Stimulated activated CD8-positive, alpha-beta memory T cell treated with anti-CD3 and anti-CD28 coated beads, Interleukin-7, amount 100 ng/mL, for 48 hours (primary cell): ENCODE results near the gene CENPT.

Source experiments
- DNase-seq, 2 donors: peaks; one replicate each; pipeline ENCODE4 v3.0.0-alpha.2; 2020; ENCODE audit warnings: low read depth in 1 of 2; ENCODE audit errors: extremely low read depth in 1 of 2

CENPT gene

DNA sequence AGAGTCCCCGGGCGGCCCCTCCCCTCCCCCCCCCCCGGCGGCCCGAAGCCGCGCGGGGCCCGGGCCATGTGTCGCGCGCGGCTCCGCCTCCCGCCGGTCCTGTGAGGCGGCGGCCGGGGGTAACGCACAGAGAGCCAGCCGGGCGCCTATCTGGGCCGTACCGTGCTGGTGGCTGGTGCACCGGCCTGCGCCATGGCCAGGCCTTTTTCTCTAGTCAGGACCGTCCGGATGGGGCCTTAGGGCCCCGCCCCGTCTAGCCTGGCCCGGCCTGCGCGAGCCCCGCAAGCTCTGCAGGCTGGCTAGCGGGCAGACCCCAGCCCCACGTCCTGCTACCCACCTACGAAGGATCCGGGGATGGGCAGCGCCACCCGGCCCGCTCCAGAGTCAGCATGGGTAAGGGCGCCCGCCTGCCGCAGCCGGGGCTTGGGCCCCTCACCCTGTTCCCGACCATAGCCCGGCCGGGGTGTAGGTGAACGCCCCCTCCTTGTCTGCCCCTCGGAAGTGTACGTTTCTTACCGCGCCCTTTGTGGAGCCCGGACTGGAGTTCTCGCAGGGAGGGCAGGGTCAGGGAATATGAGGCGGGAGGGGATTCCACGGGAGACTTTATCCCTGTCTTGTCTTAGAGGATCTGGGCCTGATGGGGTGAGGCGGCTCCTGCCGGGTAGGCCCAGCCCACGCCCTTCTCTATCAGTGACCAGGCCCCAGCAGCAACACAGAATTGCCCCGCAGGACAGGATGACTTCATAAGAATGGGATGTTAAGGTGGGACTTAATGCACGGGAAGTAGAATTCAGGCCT, at the start of gene CENPT:
CENPT (minus strand) TSS at position 630 of the 798 bp plus-strand sequence. CDS start 13,834 bp downstream, outside the sequence.
- peak in 1 of 2 donors; percentile 29 for DNase-seq

GRCh38 chr16:67897231-67897630, 49.7 kb upstream of the CENPT start:
- DNase-seq = no peak

DNA sequence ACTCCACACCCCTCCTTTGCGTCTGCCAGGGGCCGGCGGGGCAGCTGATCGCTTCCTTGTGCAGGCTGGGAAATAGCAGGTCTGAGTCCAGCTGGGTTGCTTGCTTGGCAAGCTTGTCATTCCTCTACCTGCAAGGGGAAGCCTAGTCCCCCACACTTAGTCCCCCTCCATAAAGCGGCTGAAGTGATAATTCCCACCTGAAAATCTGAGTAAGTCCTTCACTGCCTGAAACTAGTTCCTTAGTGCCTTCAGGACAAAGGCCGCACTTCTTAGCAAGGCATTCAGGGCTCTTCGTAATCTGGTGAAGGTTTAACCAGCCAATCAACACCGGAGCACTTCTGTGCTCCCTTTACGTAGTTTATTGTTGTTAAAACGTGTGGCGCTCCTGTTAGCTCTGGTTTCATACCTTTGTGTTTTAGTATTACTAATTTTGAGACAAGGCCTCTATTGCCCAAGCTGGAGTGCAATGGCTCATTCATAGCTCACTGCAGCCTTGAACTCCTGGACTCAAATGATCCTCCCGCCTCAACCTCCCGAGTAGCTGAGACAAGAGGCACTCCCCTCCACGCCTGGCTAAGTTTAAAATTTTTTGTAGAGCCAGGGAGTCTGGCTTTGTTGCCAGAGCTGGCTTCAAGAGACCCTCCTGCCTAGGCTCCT, 46.4 kb upstream of the CENPT start:
- DNase-seq = no peak

- peak; percentile 87 to 94 for DNase-seq
Observed at GRCh38 chr16:67892899-67893742, 45.6 kb upstream of the CENPT start, which contains the start of gene PSKH1. Gene PSKH1 (plus strand): TSS chr16:67893254. CDS start chr16:67908750, 15,496 bp downstream.

DNA sequence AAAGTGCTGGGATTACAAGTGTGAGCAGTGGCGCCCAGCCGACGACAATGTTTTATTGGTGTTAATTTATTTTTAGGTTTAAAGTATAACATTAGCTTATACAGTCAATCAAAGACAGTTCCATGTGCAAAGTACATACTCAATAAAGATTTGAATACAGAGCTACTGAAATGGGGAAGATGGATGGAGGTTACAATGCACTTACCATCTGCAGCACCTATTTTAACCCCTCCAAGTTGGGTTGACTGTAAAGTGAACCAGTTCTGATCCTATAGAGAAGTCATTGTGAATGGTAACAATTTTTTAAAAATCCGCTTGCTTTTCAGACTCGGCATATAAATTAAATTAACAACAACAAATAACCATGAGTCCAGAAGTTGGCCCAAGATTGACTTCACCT, 44.9 kb upstream of the CENPT start:
- DNase-seq = no peak

DNA sequence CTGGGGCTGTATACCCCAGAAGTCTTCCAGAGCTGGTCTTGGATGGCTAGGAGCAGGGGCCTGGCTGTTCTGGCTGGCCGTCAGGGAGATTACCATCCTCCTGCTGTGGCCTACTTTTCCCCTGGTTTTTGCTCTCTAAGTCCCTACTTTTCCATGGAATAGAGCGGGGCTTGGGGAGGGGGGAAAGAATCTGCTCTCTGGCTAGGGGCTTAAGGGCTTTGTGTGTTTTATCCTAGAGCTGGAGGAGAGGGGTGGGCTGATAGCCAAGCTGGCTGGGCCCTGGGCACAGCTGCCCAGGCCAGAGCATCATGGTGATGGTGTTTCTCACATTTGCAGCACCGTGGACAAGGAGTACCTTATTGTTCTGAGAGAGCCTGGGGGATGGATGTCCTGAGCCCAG, 40.8 kb upstream of the CENPT start:
- no peak for DNase-seq

DNA sequence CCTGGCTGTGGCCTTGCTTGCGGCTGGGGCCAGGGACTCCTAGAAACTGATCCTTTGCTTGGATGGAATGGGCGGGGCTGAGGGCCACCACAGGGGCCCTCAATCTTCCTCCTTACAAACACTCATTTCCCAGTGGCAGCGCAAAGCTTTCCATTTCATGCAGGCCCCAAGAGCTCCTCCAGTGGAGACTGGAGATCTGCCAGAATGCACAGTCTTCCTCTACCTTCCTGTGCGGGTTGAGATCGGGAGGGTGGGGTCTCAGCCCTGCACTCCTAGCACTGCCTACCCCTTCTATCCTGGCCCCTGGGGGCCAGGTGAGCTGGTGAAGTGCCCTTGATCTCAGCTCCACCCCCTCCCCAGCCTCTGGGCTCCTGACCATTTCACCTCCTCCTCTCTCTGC, 38.9 kb upstream of the CENPT start:
- DNase-seq = no peak

DNA sequence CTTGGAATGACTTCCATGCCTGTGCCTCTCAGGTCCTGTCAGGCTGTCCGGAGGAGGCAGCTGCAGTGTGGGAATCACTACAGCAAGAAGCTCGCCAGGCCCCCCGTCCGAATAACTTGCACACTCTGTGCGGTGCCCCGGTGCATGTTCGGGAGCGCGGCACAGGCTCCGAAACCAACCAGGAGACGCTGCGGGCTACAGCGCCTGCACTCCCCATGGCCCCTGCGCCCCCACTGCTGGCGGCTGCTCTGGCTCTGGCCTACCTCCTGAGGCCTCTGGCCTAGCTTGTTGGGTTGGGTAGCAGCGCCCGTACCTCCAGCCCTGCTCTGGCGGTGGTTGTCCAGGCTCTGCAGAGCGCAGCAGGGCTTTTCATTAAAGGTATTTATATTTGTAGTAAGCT, 38.5 kb upstream of the CENPT start:
- DNase-seq = no peak

GRCh38 chr16:67885545-67885944, 38.1 kb upstream of the CENPT start:
- DNase-seq = no peak

GRCh38 chr16:67884684-67885083, 37.2 kb upstream of the CENPT start, which contains the start of gene NRN1L:
Gene NRN1L (plus strand): TSS chr16:67884885. CDS start chr16:67884904, 19 bp downstream.
- no peak for DNase-seq

DNA sequence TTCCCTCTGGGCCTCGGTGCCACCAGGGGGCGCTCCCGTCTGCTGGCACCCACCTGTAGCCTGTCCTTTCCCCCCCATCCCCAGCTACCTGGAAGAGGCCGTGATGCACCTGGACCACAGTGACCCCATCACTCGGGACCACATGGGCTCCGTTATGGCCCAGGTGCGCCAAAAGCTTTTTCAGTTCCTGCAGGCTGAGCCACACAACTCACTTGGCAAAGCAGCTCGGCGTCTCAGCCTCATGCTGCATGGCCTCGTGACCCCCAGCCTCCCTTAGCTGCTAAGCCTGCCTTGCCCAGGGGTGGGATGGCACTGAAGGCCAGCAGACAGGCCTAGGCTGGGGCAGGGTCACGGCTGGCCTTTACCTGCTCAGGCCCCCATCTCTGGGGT, 36.4 kb upstream of the CENPT start:
- DNase-seq = peak; percentile 42 to 43

GRCh38 chr16:67883146-67883871, 35.8 kb upstream of the CENPT start:
- DNase-seq = no peak

DNA sequence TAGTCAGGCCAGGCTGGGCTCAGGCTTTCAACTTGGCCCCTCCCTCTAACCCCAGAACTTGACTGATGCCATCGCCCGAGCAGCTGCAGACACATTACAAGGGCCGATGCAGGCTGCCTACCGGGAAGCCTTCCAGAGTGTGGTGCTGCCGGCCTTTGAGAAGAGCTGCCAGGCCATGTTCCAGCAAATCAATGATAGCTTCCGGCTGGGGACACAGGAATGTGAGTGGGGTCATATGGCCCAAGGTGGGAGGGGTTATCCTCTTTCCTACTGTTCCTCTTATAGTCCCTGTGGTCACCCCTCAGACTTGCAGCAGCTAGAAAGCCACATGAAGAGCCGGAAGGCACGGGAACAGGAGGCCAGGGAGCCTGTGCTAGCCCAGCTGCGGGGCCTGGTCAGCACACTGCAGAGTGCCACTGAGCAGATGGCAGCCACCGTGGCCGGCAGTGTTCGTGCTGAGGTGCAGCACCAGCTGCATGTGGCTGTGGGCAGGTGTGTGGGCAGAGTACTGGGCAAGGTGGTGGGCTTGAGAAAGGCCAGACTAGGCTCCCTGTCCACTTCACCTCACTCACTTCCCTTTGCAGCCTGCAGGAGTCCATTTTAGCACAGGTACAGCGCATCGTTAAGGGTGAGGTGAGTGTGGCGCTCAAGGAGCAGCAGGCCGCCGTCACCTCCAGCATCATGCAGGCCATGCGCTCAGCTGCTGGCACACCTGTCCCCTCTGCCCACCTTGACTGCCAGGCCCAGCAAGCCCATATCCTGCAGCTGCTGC, 35.1 kb upstream of the CENPT start:
- DNase-seq = no peak

- no peak for DNase-seq
Observed at GRCh38 chr16:67881621-67882161, 34.2 kb upstream of the CENPT start.

- no peak for DNase-seq
Observed at GRCh38 chr16:67880584-67880983, 33.1 kb upstream of the CENPT start.

GRCh38 chr16:67879936-67880335, 32.4 kb upstream of the CENPT start:
- DNase-seq = no peak

DNA sequence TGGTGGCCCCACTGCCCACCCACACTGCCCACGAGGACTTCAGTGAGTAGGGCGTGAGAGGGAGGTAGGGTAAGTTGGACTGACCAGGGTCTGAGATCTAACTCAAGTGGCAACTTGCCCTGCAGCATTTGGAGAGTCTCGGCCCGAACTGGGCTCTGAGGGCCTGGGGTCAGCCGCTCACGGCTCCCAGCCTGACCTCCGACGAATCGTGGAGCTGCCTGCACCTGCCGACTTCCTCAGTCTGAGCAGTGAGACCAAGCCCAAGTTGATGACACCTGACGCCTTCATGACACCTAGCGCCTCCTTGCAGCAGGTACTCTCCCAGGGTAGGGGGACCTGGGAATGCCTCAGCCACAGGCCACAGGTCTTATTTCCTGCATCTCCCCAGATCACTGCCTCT, 32.0 kb upstream of the CENPT start:
- DNase-seq = no peak

GRCh38 chr16:67878846-67879245, 31.4 kb upstream of the CENPT start:
- DNase-seq = no peak

DNA sequence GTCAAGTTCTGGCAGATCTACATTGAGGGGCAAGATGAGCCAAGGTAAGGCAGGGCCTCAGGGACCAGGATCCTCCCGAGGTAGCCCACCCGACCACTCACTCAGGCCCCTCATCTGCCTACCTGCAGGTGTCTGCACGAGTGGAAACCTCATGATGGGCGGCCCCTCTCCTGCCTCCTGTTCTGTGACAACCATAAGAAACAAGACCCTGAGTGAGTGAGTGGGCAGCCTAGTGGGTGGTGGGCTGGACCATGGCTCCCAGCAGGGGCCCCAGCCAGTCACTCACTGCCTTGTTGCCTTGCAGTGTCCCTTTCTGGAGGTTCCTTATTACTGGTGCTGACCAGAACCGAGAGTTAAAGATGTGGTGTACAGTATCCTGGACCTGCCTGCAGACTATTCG, 30.7 kb upstream of the CENPT start:
- DNase-seq = no peak

- DNase-seq = no peak
Observed at GRCh38 chr16:67877064-67877463, 29.6 kb upstream of the CENPT start.
